ENCODE data around the gene ACCS.
A peak's percentile ranks its signal among the peaks of the same experiment; 100 is the strongest.

The ACCS gene

DNA sequence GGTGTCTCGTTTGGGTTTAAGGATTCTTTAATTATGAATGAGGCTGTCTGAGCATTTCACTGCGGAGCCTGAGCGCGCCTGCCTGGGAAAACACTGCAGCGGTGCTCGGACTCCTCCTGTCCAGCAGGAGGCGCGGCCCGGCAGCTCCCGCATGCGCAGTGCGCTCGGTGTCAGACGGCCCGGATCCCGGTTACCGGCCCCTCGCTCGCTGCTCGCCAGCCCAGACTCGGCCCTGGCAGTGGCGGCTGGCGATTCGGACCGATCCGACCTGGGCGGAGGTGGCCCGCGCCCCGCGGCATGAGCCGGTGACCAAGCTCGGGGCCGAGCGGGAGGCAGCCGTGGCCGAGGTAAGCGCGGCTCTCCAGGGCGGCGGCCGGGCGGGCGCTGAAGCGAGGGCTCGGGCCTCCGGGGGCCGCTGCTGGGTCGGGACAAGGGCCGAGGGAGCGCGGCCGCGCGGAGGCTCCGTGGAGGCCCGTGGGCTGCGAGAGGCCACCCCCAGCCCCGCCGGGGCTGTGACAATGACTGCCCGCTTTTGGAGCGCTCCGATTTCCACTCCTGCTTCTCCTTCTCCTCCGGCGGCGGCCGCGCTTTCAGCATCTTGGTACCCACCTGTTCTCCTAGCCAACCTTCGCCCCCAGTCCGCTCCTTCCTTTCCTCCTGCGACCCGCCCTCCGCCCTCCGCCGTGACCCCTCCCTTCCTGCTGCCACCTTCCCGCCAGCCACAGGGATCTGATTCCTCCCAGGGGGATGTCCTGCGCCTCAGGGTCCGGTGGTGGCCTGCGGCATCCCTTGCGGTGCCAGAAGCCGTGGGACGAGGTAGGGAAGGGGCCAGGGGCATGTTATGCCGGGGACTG is 29.7 kb downstream of the ACCS start, which contains the start of gene EXT2:
TSS of gene EXT2 (plus strand) at position 173 of the 854 bp plus-strand sequence. CDS start 12,035 bp downstream, outside the sequence.
- peak; percentile 72 for DNase-seq

DNA sequence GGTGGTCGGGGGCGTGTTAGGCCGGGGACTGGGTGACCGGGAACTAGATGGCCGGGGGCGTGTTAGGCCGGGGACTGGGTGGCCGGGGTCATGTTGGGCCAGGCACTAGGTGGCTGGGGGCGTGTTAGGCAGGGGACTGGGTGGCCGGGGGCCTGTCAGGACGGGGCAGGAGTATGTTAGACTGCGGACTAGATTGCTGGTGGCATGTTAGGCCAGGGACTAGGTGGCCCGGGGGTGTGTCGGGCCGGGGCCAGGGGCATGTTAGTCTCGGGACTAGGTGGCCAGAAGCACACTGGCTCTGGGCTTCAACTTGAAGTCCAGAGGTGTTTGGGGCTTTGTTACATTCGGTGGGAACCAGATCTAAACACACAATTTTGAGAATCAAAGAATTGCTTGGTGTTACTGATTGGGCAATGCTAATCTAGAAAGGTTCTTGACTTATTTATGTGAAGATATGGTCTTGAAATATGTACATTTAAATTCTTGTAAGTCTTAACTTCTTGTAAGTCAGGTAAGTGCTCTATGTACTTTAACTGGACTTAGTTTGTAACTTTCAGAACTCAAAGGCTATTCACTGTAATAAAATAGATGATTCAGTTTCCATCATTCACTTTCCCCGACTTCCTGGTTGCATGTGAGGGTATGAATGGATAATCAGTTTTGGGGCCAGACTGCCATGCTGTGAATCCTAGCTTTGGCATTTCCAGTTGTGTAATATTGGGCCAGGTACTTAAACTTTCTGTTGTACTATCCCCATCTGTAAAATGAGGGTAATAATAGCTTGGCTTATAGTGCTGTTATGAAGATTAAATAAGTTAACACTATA is 30.5 kb downstream of the ACCS start:
- no peak for DNase-seq

DNA sequence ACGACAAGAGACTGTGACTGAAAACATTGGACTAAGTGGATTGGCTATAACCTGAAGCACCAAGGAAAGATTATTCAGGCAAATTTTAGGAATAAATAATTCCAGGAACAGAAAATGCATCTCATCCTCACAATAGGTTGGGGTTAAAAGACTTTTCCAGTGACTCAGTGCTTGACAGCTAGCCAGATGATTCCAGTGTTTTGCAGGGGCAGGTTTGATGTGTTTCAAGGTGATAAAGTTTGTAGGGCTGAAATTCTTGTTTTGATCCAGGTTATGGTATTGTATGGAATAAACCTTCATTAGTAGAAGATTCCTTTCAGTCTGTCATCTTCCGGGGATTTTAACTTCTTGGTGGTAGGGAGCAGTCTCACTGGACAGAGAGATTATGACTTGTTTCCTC is 31.8 kb downstream of the ACCS start:
- no peak for DNase-seq

- DNase-seq: no peak
Observed at GRCh38 chr11:44101098-44101497, 35.0 kb downstream of the ACCS start.

DNA sequence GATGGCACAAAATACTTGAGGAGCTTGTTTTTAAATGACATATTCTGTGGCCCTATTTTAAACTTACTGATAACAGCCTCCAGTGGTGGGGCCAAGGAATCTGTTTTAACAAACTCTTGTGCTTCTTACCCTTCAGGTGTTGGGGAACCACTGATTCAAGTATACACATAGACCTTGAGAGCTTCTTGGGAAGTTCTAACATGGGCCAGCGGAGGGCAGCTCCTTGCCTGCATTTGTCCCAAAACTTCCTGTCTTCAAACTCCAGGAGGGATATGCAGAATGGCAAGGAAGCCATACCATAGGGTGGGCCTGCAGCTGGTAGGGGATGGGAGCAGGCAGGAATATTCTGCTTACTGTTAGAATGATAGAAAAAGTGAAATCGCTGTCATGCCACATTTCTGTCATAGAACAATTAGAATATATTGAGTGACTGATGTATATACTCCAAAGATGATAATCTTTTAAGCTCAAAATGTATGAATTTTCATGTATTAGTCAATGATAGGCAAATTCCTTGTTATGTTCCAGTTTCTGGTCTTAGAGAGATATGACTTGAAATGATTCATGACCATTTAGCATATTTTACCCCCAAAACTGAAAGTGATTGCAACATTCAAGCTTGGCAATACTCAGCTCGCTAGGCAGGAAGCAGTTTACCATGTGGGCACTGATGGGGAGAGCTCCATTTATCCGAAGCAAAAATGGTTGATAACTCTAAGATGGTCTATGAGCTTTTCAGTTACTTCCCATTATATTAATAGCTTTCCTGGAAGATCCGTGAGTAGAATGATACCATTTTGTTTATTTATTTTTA is 38.6 kb downstream of the ACCS start:
- no peak for DNase-seq

GRCh38 chr11:44108260-44108659 is 42.2 kb downstream of the ACCS start:
- DNase-seq: no peak

DNA sequence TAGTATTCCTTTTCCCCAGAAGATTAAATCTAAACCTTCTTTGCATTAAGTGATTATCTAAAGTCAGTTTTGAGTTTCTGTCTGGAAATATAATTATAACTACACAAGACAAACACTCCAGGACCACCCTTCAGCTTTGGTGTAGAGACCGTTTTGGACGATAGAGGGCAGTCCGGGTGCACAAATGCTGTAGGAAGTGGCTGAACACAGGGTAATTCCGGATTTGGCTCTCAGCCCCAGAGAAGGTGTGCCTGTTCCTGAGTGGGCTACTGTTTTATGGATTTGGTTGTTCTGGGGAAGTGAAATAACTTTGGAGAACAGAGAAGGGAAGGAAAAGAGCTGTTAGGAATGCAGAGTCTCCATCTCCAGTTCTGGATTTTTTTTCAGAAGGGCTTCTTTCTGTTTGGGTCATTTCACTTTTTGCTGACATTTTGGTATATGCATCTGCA is 44.2 kb downstream of the ACCS start:
- peak; percentile 36 for DNase-seq

DNA sequence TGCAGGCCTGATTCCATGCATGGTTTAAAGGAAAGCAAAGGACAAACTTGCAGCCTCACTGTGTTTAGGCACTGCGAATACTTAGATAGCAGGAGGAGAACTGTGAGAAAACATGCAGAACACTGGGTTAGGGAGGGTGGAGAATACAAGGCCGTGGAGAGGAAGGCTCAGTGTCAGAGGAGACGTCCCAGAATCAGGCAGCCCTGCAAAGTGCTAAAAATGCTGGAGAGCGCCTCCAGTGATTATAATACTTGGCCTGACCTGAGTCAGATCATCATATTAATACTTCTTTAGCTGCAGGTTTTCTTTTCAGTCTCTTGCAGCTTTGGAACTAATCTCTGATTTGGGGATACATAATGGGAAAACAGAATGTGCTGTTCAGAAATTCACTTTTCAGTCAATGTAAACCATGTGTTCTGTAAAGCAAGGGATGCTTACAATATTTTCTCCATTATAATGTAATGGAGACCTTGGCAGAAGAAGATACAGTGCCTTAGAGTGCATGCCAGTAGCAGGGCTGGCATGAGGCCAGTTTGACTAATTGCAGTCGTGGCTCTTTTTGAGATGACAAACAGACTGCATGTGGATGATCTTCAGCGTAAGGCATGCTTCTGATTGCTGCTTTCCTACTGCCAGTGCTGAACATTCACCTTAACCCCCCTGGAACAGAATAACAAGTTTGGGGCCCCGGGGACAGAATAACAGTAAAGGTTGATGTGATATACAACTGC is 46.2 kb downstream of the ACCS start:
- no peak for DNase-seq

GRCh38 chr11:44113018-44113417 is 46.9 kb downstream of the ACCS start:
- DNase-seq: no peak

- DNase-seq: no peak
Observed at GRCh38 chr11:44113572-44113971, 47.5 kb downstream of the ACCS start.

- DNase-seq: no peak
Observed at GRCh38 chr11:44116234-44116830, 50.3 kb downstream of the ACCS start.

DNA sequence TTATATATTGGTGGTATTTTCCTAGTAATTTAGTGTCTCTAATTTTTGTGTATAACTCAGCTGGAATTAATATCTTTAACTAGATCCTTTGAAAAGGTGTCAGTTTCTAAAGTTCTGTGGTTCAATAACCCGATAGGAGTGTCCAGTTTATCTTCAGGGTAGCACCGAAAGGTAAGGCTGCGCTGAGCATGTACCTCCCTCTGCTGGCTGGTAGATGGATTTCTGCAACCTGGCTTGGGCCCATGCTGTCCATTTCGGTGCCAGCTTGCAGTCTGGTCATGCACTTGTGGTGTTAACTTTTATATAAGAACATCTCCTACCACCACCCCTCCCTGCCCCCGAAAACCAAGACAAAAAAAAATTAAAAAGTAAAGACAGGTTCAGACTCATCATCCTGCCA is 54.1 kb downstream of the ACCS start:
- no peak for DNase-seq

DNA sequence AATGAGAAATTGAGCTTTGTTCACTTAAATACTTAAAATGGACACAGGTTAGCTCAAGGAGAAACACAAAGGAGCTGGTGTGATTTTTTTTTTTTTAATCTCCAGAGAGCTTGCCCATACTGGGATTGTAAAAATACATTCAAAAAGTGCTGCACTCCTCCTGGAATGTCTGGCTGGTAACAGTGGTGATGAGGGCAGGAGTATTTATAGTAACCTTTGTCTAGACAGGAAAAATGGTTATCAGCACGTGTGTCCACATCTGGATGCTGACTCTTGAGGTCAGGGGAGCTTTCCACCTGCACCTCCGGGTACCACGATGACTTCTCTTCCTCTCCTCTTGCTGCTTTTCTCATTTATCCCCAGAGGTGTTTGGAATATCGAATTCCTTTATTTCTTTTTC is 59.5 kb downstream of the ACCS start:
- DNase-seq: no peak

- no peak for DNase-seq
Observed at GRCh38 chr11:44126304-44126703, 60.2 kb downstream of the ACCS start.

DNA sequence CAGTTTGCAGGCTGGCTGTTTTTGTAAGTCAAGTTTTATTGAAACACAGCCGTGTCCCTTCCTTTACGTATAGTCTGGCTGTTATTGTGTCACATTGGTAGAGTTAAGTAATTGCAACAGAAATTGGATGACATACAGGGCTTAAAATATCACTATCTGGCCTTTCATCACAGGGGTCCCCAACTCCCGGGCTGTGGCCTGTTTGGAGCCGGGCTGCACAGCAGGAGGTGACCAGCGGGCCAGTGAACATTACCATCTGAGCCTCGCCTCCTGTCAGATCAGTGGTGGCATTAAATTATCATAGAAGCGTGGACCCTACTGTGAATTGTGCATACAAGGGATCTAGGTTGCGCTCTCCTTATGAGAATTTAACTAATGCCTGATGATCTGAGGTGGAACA is 61.1 kb downstream of the ACCS start:
- DNase-seq: no peak

GRCh38 chr11:44128729-44129128 is 62.7 kb downstream of the ACCS start:
- no peak for DNase-seq

GRCh38 chr11:44130751-44131150 is 64.7 kb downstream of the ACCS start:
- DNase-seq: no peak

DNA sequence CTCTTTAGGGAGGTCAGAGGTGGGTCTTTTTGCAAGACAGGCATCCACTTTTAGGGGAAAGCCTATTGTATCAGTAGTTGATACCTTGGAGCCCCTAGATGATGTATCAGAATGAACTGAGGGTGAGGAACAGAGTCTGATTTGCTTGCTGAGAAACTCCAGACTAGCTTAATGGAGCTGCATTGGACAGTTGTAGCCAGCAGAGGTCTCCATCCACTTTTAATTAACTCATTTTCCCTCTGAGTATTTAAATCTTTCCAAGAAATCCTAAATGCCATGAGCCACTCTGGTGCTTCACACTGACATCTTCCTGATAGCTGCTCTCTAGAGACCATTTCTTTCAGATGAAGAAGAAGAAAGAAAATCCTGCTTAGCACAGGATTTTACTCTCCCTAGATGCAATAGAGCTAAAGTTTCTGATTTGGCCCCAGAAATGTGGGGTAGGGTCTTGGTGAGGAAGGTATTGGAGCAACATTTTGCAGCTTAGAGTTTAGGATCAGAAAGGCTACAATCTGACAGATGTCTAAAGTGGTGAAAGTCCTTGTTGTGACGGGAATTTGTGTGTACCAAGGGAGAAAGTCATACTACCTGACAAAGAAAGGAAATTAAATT is 67.4 kb downstream of the ACCS start:
- no peak for DNase-seq

Data from effector CD8-positive, alpha-beta T cell (primary cell).